Activated T-cell treated with anti-CD3 and anti-CD28 coated beads for 1 hour (primary cell): ENCODE data around the gene PDE2A.

ENCODE experiments used
- DNase-seq: peaks from one replicate; pipeline ENCODE4 v3.0.0-alpha.2; 2020; ENCODE audit warnings: low read depth

The PDE2A gene

DNA sequence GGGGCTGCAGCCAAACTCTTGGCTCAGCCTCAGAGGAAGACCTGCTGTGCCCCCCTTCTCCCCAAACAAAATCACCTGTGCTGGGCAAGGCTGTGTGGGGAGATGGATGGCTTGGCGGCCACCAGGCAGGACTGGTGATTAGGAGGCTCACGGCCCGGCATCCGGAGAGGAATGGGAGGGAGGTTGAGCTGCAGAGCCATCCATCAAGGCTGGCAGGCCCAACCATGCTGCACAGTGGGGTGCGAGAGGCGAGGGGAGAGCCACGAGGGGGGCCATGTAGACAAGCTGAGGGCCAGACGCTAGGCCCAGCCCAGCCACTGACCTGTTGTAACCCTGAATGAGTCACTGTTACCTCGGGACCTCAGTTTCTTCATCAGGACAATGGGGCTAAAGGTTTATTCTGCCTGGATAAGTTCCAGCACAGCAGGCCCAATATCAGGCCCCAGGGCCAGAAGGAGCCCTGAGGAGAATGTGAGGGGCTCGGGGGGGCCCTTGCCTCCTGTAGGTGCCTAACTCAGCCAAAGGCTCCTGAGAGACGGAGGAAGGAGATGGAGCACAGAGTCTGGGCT is 18.2 kb downstream of the PDE2A start:
- DNase-seq = no peak

DNA sequence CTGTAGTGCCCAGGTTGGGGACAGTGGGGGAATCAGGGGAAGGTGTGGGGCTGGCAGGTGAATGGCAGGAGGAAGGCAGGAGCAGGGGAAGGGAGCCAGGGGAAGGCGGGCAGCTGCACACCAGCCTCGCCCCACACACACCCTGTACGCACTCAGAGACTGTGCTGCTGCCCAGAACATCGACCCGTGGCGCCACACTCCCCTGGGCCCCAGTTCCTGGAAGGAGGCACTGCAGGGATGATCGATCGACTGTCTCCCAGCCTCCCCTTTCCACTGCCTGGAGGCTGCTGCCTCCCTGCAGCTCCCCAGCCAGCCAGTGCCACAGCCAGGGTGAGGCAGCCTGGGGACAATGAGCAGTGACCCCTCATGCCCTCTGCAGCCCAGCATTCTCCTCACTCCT is 19.2 kb downstream of the PDE2A start:
- DNase-seq = no peak

DNA sequence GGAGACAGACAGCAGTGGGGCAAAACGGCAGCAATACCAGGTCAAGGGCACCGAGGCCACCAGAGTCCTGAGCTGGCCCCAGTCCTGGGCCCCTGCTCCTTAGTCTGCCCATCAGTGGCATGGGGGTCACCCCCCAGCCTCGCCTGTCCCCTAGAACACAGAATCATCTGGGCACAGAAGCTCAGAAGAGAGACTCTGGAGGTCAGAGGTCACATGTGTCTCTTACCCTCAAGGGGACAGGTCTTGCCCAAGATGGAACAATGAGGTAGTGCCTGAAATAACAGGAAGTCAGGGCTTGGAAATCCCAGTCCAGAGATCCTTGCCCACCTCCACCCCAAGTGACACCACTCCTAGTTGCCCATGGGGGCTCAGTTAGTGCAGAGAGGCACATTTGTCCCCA is 20.6 kb downstream of the PDE2A start:
- DNase-seq = no peak

- DNase-seq = no peak
Observed at GRCh38 chr11:72652873-72653630, 21.2 kb downstream of the PDE2A start.

- no peak for DNase-seq
Observed at GRCh38 chr11:72652133-72652532, 22.1 kb downstream of the PDE2A start.

GRCh38 chr11:72649215-72649976 is 24.8 kb downstream of the PDE2A start:
- no peak for DNase-seq

- no peak for DNase-seq
Observed at GRCh38 chr11:72648384-72649136, 25.7 kb downstream of the PDE2A start.

GRCh38 chr11:72647882-72648281 is 26.3 kb downstream of the PDE2A start:
- DNase-seq = no peak

GRCh38 chr11:72646472-72646871 is 27.8 kb downstream of the PDE2A start:
- DNase-seq = no peak

DNA sequence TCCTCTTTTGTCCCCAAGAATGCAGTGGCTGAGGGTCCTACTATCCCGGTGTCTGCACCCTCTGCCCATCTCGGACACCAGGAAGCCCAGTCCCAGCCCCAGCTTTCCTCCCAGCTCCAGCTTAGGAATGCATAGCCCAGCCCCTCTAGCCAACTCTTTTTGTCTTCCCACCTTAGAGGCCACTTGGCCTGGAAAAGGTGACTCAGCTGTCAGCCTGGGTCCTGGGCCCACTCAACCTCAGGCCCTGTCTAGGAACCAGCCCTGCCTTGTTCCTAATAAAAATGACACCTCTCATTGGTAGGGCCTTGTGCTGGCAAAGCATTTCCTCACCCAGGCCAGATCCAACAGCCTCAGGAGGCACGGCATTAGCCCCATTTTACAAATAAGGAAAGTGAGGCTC is 28.2 kb downstream of the PDE2A start:
- no peak for DNase-seq

DNA sequence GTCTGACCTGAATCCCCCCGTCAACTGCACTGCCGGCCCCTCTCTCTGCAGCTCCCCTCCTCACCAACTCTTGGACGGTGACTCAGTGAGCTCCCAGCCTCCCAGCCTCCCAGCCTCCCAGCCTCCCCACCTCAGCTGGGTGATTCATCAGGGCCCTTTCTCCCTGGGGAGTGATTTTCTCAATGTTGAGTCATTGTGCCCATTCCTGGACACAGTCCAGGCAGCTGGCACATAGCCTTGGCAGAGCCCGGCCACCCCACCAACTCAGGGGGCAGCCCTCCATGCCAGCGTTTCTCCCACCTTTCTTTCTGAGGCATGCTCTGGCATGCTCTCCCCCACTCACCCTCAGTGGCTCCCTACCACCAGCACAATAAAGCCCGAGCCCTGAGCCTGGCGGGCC is 30.7 kb downstream of the PDE2A start:
- no peak for DNase-seq

DNA sequence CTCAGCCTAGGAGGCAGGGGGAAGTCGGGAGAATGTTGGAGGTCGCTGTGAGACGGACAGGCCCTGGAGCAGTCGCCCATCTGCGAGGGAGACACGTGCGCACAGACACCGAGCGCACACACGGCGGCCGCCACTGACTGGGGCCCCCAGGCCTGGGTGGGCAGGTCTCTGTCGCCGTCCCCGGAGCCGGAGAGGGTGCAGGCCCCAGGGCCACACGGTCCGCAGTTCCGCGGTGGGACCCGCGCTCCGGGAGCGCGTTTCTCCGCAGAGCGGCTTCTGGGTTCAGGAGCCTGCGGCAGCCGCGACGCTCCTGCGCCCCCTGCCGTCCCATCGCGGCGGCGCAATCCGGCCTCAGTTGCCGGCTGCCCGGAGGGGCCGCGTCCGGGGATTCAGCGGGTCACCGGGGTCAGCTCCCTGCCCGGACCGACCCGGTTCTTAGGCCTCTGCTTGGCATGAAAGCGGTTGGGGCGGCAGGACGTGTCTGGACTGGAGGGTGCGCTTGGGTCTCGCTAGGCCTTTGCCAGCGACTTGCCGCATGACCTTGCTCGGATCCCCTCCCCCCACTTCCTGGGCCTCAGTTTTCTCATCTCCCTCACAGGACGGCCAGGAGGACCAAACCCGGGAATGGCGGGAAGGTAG is 31.2 kb downstream of the PDE2A start:
- peak; percentile 46 for DNase-seq

DNA sequence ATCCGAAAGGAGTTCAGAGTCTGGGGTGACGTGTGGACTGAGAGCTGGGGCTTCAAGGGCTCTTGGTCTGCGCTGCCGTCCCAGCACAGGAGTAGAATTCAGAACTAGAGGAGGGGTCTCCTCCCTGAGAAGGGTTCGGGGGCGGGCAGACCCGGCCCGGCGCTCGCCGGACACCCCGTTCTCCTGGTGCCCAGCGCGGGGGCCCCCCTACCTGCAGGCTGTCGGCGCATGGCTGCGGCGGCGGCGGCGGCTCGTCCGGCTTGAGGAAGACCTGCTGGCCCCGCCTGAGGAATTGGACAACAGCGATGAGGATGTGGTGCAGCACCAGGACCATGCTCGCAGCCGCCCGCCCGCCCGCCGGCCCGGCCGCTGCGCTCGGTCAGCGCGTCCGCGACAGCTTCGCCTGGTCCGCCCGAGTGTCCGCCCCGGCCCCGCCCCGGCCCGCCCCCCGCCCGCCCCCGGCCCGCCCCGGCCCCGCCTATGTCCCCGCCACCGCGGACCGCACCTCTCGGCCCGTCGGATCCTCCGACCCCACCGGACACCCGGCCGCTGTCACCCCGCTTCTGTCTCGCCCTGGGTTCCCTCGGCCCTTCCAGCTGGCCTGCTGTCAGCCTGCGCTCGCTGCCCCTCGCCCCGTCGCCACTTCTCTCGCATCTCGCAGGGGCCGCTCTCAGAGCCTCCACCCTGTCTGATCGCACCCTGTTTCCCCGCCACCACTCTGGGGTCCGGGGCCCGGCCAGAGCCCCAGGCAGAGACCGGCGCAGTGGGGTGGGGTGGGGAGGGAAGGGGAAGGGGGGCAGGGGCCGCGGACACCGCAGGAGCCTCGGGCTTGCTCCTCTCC is 32.0 kb downstream of the PDE2A start:
- DNase-seq = no peak

- no peak for DNase-seq
Observed at GRCh38 chr11:72641522-72642042, 32.6 kb downstream of the PDE2A start.

DNA sequence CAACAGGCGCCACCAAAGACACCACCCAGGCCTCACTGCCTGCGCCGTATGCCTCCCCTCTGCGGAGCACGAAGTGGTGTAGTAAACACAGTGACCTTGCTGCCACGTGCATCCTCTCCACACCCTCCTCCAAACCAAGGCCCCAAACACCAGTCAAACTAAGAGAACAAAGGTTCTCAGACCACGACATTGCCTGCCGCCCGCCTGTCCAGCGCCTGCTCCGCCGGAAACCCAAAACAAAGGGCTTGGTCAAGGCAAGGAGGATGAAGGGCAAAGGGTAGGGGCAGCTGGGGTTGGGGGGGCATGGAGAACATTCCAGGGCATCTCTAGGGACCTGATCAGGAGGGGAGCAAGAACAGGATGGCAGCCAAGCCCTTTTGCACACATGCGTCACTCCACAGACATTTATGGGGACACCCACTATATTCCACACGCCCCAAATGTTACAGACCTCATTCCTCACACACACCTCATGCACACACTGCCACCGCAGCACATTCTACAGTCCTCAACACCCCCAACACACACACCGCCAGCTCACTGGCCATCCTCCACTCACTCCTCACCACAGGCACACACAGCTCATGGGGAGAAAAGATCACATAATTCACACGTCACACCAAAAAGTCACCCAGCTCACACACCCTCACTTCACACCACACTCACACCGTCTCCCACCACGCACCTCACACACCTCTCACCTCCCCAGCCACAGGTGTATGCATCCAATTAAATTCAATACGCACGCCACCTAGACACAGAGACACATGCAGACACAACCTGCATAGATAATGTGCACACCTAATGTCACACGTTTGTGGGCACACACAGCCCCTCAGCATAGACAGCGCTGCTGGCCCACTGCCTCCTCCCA is 34.5 kb downstream of the PDE2A start:
- DNase-seq = no peak

GRCh38 chr11:72637926-72638325 is 36.3 kb downstream of the PDE2A start:
- DNase-seq = no peak

GRCh38 chr11:72637198-72637597 is 37.0 kb downstream of the PDE2A start:
- DNase-seq = no peak

GRCh38 chr11:72636376-72636775 is 37.8 kb downstream of the PDE2A start:
- no peak for DNase-seq

DNA sequence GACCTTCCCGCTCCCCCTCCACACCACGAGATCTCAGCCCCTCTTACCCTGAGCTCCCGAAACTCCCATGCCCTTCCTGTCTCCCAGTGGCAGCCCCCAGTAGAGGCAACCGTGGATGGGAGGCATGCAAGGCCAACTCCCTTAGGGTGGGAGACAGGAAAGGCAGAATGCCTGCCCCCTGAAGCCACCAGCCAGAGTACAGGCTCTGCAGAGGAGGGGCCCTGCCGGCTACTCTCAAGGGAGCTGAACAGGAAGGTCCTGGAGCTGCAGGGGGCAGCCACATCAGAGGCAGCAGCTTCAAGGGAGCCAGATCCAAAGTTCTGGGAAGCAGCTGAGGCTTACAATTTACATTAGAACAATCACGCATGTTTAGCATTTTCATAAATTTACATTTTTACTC is 38.3 kb downstream of the PDE2A start:
- DNase-seq = no peak
